H4 (cell line): Measurements from ENCODE around the gene MCAM. TPM values are rescaled to one million over a fixed set of nuclear protein-coding genes. Genes with fewer than 3 reads are reported as not detected.

Source experiments
- DNase-seq: peaks from one replicate; pipeline ENCODE4 v3.0.0-alpha.2; 2015; ENCODE audit warnings: low spot score
- total RNA-seq: library from RNA; depleted of rRNA; stranded (reverse); fragments of >200 nt; shearing (Covaris generic); gene quantifications from 2 replicates; pipeline ENCODE4 v1.2.3, GENCODE V29; 2014

The MCAM gene
- total RNA-seq, 1 experiment from 2014 or later = 66.0 TPM

DNA sequence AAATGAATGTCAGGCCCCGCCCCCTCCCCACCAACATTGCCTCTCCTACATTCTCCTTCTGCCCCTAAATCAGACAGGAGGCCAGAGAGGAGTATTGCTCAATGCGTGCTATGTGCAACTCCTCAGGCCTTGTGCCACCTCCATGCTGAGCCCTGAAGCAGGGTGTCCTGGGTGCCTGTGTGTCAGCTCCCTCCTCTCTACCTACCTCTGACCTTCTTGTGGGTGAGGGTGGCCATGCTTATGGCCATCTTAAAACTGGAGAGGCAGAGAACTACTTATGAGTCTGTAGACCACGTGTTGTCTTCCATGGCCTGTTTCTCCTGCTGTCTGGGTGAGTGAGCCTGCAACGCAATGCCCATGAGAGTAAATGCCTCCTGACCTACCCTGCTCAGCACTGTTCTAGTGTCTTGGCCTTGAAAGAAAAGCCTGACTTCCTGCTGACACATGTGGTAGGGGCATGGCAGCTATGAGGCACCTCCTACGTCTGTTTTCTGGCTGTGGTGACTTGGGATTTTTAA, 10.5 kb downstream of the MCAM start:
- no peak for DNase-seq

DNA sequence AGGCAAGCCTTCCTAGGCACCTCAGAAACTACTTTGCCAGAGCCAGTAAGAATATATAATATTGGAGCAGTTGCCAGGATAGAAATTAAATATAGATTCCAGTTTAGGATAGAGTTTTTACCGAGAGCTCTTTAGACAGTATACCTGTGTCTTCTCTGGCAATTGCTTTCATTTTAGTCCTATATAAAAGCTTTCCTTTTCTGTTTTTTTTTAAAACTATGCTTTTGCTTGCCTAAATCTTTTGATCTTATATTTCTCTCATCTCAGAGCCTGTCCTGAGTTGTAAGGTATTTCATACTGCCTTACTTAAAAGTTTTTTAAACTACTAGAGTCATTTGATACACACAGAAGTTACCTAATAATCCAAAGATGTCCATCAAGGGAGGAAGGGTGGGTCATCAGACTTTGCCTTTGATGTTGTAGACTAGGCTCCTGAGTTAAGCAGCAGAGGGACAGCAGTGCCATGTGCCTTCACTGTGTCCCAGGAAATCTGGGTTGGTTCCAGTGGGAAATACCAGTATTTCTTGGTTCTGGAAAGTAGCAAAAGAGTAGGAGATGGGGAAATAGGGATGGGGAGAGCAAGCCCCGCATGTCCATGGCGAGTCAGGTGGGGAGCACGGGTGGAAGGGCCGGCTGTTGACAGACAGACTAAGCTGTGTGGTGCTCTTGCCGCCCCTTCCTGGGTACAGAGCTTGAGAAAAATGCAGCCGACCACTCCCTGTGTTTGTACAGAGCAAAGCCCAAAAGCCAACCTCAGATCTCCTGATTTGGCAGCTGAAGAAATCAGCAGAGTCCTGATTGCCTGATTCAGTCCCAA, 11.2 kb downstream of the MCAM start:
- DNase-seq = no peak

DNA sequence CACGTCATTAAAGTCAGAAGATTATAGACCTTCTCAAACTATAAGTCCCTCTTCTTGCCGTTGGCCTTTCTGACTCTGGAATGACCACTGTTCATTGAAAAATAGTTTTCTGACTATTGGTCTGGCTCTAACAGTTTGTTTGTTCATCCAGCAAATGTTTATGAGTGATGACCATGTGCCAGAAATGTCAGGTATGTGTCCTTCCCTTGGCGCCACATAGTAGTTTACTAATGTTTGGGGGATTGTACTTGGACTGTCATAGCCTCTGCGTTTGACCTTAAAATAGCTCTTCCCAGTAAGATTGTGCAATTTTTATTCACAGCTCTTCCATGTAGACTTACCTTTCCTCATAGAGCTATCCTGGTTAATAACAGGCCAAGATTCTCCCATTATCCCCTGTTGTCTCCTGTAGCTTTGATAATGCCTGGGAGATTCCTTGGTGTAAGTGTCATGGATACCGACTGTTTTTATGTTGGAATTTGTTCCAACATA, 13.7 kb downstream of the MCAM start:
- no peak for DNase-seq

DNA sequence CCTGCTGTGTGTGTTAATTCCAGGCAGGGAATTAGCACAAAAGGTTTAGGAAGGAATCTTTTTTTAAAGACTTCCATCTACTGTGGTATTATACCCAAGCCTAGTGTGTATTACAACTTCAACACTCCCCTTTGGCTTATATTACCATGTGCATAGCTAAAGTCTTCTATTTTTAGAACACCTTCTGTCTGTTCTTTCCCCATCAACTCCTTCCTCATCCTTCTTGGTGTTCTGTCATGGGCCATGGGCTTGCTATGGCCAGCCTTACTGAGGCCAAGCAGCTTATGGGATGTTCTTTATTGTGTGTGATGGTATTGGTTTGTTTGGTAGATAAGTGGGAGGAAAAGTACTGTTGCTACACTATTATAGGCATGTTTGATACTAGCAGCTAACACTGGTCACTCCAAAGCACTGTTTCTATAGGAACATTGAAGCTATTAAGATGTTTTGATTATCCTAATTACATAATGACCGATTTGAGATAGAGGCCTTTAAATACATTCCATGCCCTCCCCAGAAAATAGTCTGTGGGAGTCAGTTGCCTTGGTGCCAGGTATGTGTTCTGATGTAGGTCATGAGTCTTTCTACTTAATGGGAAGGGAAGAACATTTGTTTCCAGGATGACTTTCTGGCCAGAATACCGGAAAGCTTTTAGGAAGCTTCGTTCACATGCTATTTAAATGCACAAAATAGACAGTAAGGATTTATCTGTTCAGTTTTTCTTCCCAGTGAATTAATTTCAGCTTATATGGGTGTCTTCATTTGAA, 16.5 kb downstream of the MCAM start:
- no peak for DNase-seq

DNA sequence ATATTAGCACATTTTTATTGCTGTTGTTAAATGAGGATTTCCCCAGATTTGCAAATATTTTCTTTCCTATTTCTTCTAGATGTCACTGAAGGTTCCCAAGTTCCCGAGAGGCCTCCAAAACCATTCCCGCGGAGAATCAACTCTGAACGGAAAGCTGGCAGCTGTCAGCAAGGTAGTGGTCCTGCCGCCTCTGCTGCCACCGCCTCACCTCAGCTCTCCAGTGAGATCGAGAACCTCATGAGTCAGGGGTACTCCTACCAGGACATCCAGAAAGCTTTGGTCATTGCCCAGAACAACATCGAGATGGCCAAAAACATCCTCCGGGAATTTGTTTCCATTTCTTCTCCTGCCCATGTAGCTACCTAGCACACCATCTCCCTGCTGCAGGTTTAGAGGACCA, 17.5 kb downstream of the MCAM start:
- DNase-seq = no peak

DNA sequence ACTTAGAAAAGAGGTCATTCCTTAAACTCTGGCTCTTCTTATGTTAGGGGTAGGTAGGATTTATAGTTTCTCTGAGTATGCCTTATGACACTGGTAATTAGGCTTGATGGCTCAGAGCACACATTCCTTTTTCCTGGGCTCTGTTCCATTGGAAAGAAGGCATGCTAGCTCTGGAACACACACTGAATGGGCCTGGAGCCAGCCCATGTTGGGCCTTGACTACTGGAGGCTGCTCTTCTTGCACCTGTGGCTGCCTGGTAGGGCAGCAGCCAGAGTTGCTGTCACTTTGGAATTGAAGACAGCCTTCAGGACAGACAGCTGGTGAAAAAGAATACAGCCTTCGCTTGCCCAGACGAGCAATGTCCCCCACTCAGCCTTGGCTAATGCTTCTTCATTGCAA, 18.2 kb downstream of the MCAM start:
- no peak for DNase-seq

DNA sequence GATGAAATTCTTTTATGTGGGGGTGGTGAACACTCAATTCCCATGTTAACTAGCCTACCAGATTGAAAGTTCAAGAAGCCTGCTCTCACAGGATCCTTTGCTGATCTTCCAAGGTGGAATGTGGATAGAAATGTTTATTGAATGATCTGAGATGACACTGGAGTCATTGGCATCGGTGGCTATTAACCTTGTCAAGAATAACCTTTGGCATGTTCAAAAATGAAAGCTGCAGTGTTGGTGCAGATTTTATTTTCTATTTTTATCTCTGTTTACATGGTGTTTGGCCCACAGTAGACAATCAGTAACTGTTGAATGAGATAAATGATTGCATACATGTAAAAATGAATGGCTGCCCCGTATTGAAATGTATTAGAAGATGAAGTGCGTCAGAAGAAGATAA, 19.0 kb downstream of the MCAM start:
- DNase-seq = no peak

DNA sequence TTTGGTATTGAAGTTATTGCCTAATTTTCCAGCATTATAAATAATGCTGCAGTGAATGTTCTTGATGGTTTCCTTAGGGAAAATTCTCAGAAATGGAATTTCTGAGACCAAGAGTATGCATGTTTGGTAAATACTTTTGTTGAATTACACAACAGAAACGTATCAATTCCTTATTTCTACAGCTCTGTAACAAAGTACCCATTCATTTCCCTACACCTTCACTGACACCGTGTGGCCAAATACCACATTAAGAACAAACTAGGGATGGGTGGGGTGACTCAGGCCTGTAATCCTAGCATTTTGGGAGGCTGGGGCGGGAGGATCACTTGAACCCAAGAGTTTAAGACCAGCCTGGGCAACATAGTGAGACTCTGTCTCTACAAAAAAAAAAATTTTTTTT, 21.8 kb downstream of the MCAM start:
- DNase-seq = no peak

DNA sequence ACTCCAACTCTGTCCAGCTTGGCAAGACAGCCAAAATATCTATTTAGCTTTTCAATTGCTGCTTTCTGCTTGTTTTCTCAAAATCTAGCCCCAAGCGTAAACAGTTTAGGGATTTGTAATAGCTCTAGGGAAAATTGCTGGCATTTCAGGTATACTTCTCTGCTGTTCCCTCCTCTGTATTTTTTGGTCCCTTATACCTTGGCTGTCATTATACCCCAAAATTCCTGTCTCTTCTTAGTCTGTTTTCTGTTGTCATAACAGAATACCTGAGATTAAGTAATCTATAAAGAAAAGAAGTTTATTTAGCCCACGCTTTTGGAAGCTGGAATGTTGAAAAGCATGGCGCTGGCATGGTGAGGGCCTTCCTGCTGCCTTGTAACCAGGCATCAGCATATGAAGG, 23.5 kb downstream of the MCAM start:
- DNase-seq = no peak

DNA sequence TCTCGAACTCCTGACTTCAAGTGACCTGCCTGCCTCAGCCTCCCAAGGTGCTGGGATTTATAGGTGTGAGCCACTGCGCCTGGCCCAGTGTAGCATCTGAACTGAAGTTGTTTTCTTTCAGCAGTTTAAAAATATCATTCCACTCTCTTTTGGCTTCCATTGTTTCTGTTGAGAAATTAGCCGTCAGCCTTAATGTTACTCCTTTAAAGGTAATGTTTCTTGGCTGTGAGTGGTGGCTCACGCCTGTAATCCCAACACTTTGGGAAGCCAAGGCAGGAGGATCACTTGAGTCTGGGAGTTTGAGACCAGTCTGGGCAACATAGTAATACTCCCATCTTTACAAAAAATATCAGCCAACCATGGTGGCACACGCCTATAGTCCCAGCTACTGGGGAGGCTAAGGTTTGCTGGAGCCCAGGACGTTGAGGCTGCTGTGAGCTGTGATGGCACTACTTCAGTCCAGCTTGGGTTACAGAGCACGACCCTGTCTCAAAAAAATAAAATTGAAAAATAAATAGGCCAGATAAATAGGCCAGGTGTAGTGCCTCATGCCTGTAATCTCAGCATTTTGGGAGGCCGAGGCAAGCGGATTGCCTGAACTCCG, 25.9 kb downstream of the MCAM start:
- no peak for DNase-seq

DNA sequence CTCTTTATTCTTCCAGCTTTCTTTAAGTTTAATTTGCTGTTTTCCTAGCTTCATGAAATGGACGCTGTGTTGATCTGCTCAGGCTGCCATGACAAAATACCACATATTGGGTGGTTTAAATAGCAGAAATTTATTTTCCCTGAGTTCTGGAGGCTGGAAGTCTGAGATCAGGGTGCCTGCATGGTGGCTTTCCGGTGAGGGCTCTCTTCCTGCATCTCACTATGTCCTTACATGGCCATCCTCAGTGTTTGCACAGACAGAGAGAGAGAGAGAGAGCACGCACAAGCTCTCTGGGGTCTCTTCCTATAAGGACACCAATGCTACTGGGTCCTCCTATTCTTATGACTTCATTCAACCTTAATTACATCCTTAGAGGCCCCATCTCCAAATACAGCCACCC, 28.7 kb downstream of the MCAM start:
- DNase-seq = no peak

DNA sequence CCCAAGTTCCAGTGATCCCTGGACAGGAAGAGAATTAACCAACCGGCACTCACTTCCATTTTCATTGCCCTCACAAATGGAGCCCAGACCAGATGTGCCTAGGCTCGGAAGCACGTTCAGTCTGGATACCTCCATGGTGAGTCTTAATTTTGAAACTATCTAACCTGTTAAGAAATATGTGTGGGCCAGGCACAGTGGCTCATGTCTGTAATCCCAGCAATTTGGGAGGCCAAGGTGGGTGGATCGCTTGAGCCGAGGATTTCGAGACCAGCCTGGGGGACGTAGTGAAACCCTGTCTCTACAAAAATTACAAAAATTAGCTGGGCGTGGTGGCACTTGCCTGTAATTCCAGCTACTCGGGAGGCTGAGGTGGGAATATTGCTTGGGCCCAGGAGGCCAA, 31.5 kb downstream of the MCAM start:
- DNase-seq = no peak

DNA sequence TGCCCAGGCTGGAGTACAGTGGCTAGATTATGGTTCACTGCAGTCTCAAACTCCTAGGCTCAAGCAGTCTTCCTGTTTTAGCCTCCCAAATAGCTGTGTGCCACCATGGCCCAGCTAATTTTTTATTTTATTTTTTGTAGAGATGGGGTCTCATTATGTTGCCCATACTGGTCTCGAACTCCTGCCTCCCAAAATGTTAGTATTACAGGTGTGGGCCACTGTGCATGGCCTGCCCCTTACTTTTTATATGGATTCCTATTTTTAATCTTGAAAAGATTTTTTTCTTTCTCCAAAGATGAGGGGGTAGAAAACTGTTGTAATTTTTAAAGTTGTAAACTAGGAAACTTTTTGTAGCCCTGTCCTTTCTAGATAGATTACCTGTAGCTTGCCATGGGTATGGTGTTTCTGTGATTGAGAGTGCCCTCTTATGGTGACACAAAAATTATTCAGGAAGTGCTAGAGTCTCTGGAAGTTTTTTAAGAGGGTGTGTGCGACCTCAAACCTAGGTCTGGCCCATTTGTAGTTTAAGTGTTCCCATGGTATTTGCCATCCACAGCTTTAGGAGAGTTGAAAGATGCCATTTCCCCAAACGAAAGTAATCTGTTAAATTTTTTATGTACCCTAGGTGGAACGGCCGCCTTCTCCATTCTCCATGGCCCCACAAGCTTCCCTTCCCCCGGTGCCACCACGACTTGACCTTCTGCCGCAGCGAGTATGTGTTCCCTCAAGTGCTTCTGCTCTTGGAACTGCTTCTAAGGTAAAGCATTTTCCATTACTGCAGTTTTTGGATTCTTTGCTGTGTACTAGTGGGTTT, 32.4 kb downstream of the MCAM start:
- peak; percentile 16 for DNase-seq

DNA sequence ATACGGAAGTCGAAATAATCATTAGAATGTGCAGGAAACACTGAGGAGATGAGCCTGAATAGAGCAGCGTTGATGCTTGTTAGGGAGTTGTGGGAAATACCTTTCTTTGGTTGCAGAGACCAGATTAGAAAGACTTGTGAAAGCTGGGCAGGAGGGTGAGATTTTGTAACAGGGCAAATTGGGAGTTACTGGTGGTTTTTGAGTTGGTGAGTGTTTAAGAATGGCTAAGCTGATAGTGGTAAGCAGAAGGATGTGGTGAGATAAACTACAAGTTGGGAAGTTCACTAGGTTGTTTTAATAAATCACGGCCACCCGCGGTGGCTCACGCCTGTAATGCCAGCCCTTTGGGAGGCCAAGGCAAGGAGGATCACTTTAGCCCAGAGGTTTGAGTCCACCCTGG, 34.4 kb downstream of the MCAM start:
- DNase-seq = no peak

DNA sequence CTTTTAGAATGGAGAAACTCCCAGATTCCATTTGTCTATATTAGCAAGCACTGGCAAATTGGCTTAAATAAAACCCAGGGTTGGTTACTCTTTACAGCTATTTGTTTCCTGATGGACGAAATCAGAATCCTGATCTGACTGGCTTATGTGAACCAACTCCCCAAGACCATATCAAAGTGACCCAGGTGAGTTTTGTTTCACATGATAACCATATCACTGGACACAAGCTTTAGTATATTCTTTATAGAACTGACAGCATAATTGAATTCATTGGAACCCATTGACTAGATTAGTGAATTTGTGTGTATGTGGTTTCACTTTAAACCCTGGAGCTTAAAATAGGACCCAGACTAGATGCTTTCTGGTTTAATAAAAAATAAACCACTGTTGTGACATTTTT, 39.3 kb downstream of the MCAM start:
- no peak for DNase-seq

DNA sequence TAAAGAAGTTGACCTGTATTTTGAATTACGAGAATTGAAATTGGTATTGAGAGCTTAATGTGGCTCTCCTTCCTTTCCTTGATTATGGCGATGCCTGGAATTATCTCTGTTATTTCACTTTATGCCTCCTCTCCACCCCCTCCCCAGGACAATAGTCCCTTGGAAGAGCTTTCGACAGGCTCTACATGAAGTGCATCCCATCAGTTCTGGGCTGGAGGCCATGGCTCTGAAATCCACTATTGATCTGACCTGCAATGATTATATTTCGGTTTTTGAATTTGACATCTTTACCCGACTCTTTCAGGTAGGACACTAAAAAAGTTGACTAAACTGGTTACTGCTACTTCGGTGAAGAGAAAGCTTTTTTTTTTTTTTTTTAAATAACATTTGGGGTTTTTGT, 43.2 kb downstream of the MCAM start:
- DNase-seq = no peak

DNA sequence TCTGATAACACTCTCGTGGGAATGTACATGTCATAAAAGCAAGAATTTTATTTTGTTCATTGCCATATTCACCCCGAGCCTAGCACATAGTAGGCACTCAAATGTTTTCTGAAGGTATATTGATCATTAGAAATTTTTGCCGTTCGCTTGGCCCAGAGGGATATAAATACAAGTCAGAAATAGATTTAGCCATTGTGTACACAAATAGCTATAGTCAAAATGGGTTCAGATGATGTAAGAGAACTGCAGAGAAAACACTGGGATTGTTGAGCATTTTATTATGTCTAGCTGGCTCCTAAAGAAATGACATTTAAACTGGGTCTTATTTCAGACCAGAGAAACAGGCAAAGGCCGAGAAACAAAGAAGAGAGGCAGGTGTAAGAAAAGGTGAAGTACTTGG, 49.3 kb downstream of the MCAM start:
- no peak for DNase-seq

DNA sequence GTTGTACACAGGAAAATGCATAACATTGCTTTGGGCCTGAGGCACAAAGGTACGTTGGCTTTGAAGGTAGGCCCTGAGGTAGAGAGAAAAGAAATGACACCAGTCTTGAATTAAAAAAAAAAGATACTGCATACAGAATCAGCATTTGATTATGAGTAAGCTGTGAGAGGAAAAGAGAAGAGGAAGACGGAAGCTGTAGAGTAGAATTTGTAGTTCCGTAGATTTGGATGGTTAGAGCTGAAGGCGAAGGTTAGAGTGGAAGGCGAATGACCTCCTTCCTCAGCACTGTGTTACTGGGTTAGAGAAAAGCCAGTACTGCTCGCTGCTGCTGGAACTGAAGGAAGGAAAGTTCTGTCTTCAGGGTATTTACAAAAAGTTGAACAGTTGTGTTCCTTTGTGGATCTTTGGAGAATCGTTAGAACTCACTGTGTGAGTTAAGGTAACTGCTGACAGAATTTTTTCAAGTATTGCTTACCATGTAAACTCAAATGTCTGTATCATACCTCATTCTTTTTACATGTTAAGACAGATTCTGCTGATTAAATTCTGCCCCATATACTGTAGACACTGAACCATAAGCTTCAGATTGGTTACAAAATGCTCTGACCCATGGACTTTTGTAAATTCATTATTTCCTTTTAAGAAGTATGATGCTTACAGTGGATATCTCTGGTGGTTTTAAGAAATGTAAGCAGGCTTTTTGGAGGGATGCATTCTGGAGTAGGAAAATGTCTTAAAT, 50.2 kb downstream of the MCAM start:
- no peak for DNase-seq

DNA sequence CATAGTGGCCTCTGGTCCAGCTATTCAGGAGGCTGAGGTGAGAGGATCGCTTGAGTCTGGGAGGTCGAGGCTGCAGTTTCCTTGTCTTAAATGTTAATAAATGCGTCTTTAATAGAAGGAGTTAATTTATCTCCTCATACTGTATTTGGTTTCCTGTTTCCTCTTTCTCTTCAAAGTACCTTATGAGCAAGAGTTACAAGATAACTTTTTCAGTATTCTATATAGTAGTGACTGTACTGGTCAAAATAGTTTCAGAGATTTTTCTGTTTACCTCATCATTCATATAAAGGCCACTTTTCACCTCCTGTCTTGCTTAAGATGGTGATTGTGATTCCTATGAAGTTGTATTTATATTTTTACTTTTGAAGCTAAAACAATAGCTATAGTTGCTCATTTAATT, 50.9 kb downstream of the MCAM start:
- no peak for DNase-seq

DNA sequence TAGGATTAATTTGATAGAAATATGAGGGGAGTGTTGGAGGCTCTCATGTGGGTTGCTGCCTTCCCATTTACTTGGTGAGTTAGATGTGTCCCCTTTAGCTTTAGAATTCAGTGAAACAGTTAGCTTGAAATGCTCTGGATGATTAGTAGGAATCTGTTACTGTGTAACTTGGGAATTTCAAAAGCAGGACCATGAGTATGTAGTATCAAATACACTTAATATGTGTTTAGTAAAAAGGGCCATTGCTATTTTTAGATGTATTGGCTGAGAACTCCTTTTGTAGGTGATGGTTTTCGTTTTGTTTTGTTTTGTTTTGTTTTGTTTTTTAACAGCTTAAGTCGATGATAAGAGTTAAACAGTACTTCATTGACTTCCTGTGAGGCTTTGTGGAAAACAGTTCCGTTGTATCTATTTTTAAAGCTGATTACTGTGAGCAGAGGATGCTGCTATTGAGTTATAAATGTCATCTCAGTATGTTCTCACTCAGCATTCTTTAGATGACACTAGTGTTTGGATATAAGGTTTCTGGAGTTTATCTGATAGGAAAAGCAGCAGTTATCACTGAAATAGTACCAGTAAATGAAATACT, 53.5 kb downstream of the MCAM start:
- DNase-seq = no peak
